ENCODE data around the gene KIRREL3. TPM values are rescaled to one million over a fixed set of nuclear protein-coding genes. Genes with fewer than 3 reads are reported as not detected.

The KIRREL3 gene
- total and polyA plus RNA-seq, 2 of the 8 experiments (the other 6 are each of a cell fraction or from before 2014, with no cell fraction given): 0.29 to 0.32 TPM

- no peak overlapping the region for H3K4ac ChIP-seq (replicated peaks; ENCODE audit: insufficient read length, low read depth, low read length)
- no peak for TF ChIP-seq ASH2L (IDR thresholded peaks at IDR 0.05; ENCODE audit: low read length)
- TF ChIP-seq FOSL1 (IDR thresholded peaks at IDR 0.05; ENCODE audit: insufficient read depth, low read depth, low read length): no peak
Measured at GRCh38 chr11:126991596-126991995, 9.0 kb downstream of the KIRREL3 start.

More at GRCh38 chr11:126991596-126991995, 9.0 kb downstream of the KIRREL3 start:
- H3K56ac ChIP-seq (replicated peaks; ENCODE audit: insufficient read length, low read depth, low read length): no peak overlapping the region
- H2AK5ac ChIP-seq (ENCODE audit: low read depth, low read length): no peak overlapping the region
- H2BK15ac ChIP-seq (ENCODE audit: low read length): no peak overlapping the region
- no peak overlapping the region for H2BK5ac ChIP-seq (ENCODE audit: low read depth, low read length)
- H4K91ac ChIP-seq (replicated peaks; ENCODE audit: insufficient read length, low read length): no peak overlapping the region
- 82% methylated on average over 2 of the region's 2 CpGs; no CpG with 5 or more reads in 1 of the 2 experiments for WGBS, 2 experiments (ENCODE audit: extremely low coverage in 1 of 2, insufficient coverage in 1 of 2, insufficient read length in 1 of 2, insufficient replicate concordance in 2 of 2, low coverage in 1 of 2, low lambda C conversion rate in 2 of 2, missing lambda C conversion rate in 1 of 2)
- H3K23ac ChIP-seq (ENCODE audit: insufficient read length): no peak overlapping the region
- no peak overlapping the region for H3K4me3 ChIP-seq (ENCODE audit: extremely low read depth in 1 of 4, insufficient read depth in 2 of 4, low read depth in 3 of 4, low read length in 4 of 4)
- H3K79me2 ChIP-seq (ENCODE audit: control insufficient read depth in 1 of 2, insufficient read depth in 2 of 2, low read length in 2 of 2): no peaks in the 10 kb centered on the region
- peaks cover 0 to 6% (median 2%) of the 10 kb centered on the region in 4 experiments; a peak in 1 of 7 replicates for H3K27me3 ChIP-seq (replicated peaks in 1 of 4; ENCODE audit: control insufficient read depth in 3 of 4, extremely low read depth in 1 of 4, insufficient read depth in 3 of 4, low read length in 3 of 4)
- no peak overlapping the region for H4K5ac ChIP-seq (ENCODE audit: insufficient read length, low read depth, low read length)
- no peak overlapping the region for H2BK120ac ChIP-seq (replicated peaks; ENCODE audit: low read depth, low read length)
- CTCF ChIA-PET (ENCODE audit: partially characterized antibody): interaction anchor here (0.9 to 7.7 kb wide), 19 partner anchors 10 to 502 kb away, joined by 3 to 94 read pairs (median 7); partner anchors contain the start of gene KIRREL3
- H3K79me1 ChIP-seq (ENCODE audit: low read depth, low read length): no peaks in the 10 kb centered on the region
- H3K27ac ChIP-seq (ENCODE audit: low read depth, low read length): no peak overlapping the region
- H3K18ac ChIP-seq (ENCODE audit: extremely low read depth, low read length): no peak overlapping the region
- DNase-seq (ENCODE audit: low read depth in 1 of 2, low spot score in 2 of 2): no peak
- POLR2A ChIA-PET (ENCODE audit: partially characterized antibody): no interaction called here
- H4K8ac ChIP-seq (ENCODE audit: extremely low read depth, insufficient read depth, low read length): no peak overlapping the region
- peaks cover 0 to 3% (median 1%) of the 10 kb centered on the region in 4 experiments; a peak in 1 of 7 replicates for H3K4me1 ChIP-seq (replicated peaks in 1 of 4; ENCODE audit: control insufficient read depth in 3 of 4, insufficient read depth in 4 of 4, low read length in 3 of 4)
- no peak overlapping the region for H2AFZ ChIP-seq (ENCODE audit: low read length)
- H2BK12ac ChIP-seq (ENCODE audit: low read depth, low read length): no peak overlapping the region
- no peak overlapping the region for H3K14ac ChIP-seq (ENCODE audit: insufficient read length)
- H3K36me3 ChIP-seq (ENCODE audit: control insufficient read depth in 2 of 4, insufficient read depth in 4 of 4, low read length in 3 of 4): no peaks in the 10 kb centered on the region
- H3K23me2 ChIP-seq (ENCODE audit: low read depth, low read length): no peaks in the 10 kb centered on the region
- no peak for FAIRE-seq
- no peak overlapping the region for H3K9ac ChIP-seq (replicated peaks in 1 of 4; ENCODE audit: extremely low read depth in 1 of 4, low read depth in 3 of 4, low read length in 3 of 4)
- H3K4me2 ChIP-seq (ENCODE audit: insufficient read depth in 1 of 2, low read depth in 2 of 2, low read length in 2 of 2): no peak overlapping the region
- no peak overlapping the region for H2BK20ac ChIP-seq (ENCODE audit: low read length)
- H4K20me1 ChIP-seq (replicated peaks in 1 of 2; ENCODE audit: control insufficient read depth in 1 of 2, insufficient read depth in 2 of 2, low read length in 2 of 2): no peaks in the 10 kb centered on the region
- no peaks in the 10 kb centered on the region for H3K9me3 ChIP-seq (ENCODE audit: insufficient read depth in 2 of 2, low read depth in 1 of 2, low read length in 1 of 2)

All from H1 (cell line).